ENCODE data around the gene FBXO39.
A peak's percentile ranks its signal among the peaks of the same experiment; 100 is the strongest.
"Not testable (repeated sequence)": the region's sequence is repeated elsewhere in the genome, so short reads cannot be mapped to it uniquely, and the experiment has no call there.

The FBXO39 gene

DNA sequence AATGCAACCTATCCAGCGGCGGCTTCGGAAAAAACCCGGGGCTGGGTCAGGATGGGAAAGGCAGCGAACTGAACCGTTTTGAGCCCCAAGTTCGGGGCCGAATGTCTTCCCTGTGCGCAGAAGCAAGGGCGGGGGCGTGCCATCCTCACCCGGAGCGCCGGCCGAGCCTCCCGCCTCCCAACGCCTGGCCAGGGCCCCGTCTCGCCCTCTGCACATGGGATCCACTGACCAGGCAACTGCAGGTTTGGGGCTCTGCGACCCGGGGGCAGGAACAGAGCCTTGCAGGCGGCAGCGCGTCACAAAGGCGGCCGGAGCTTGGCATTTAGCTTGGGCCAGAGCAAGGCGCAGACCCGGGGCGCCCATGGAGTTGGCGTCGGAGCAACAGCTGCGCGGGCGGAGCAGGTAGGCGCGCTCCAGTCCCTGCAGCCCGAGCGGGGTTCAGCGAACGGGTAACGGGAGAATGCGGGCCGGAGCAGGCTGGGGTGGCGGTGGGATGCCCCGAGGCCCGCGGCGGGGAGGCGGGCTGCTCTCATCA is at the start of gene FBXO39:
FBXO39 (plus strand) TSS at position 345 of the 535 bp plus-strand sequence. CDS start 3,654 bp downstream, outside the sequence.
- DNase-seq, result no peak

DNA sequence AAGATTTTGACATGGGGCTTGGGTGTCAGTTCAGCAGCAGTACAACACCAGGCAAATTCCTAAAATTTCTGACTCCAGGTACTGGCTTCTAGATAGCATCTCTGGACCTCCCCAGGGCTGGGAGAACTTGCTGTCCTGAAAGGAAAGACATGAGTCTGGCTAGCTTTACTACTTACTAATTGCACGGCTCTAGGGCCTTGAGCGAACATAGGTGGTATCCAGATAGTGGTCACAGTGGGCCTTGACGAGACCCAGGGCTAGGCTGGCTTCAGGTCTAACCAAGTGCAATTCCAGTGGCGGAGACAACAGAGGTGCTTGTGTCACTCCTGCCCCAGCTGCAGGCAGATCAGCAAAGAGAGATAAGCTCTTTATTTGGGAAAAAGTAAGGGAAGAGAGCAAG is 46.5 kb upstream of the FBXO39 start:
- no peak for DNase-seq

DNA sequence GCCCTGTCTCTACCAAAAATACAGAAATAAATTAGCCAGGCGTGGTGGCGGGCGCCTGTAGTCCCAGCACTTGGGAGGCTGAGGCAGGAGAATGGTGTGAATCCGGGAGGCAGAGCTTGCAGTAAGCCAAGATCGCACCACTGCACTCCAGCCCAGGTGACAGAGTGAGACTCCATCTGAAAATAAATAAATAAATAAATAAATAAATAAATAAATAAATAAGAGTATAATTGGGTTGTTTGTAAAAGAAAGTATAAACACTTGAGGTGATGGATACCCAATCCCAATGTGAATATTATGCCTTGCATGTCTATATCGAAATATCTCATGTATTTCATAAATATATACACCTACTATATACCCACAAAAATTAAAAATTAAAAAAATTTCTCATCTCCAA is 29.4 kb upstream of the FBXO39 start:
- DNase-seq, result not testable (repeated sequence)

DNA sequence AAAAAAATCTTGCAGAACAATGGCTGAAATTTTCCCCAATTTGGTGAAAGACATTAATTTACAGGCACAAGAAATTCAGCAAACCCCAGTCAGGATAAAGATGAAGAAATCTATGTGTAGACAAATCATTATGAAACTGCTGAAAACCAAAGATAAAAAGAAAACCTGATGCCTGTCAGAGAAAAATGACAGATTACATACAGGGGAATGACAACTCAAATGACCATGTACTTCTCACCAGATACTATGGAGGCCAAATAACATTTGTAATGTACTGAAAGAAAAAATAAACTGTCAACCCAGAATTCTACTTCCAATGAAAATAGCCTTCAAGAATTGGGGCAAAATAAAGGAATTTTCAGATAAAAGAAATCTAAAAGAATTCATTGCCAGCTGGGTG is 27.4 kb upstream of the FBXO39 start:
- no peak for DNase-seq

DNA sequence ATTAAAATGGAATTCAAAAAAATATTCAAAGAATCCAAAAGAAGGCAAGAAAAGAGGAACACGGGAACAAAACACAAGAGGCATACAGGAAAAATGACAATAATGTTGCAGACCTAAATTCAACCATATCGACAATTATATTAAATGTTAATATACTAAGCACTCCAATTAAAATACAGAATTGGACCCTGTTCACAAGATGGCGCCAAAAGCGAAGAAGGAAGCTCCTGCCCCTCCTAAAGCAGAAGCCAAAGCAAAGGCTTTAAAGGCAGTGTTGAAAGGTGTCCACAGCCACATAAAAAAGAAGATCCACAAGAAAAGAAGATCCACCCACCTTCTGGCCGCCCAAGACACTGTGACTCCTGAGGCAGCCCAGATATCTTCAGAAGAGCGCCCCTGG is 26.5 kb upstream of the FBXO39 start:
- no peak for DNase-seq

DNA sequence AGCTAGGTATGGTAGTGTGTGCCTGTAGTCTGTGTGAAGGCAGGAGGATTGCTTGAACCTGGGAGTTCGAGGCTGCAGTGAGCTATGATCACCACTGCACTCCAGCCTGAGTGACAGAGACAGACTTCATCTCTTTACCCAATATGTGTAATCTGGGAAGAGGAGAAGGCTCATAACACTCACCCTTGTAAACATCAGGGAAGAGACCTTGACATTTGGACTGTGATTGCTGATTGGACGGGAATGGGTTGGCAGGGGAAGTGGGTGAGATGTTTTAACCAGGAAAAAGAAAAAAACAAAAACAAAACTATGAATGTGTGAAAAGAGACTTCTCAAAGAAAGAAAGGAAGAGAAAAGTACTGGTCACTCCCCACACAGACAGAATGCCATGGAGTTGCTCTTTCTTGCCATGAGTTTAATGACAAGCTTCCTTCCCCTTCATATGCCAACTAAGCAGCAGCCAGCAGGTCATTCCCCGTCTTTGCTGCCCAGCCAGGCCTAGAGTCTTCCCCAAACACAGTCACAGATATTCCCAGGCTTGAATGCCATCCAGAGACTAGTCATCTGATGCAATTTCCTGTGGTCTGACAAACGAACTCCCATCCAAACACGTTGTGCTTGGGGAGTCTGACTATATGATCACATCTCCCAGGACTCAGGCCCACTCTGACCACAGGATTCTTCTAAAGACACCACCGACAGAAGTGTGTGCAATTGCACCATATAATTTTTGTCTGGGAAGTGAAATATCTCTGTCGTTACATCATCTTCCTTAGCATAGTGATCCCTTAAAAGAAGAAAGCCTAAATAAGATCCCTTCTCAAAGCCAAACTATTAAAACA is 23.7 kb upstream of the FBXO39 start:
- no peak for DNase-seq

DNA sequence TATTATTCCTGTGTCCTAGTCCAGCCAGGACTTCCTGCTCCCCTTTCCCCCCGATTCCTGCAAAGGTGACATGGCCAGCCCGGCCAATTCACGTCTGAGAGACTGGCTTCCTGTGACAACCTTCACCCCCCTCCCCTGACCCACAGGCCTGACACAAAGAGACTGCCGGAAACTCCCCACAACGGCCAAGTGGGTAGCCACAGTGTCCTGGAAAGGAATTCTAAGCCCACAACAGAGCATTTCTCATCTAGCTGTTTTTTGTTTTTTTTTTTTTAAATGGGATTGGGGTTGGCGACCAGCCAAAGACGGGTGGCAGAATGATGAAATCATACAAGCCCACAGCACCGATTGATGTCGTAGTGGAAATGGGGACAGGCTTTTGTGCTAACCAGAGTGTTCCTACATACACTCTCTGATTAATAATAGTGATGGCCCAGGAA is 23.0 kb upstream of the FBXO39 start:
- peak in 1 of 2 donors; percentile 47 for DNase-seq

DNA sequence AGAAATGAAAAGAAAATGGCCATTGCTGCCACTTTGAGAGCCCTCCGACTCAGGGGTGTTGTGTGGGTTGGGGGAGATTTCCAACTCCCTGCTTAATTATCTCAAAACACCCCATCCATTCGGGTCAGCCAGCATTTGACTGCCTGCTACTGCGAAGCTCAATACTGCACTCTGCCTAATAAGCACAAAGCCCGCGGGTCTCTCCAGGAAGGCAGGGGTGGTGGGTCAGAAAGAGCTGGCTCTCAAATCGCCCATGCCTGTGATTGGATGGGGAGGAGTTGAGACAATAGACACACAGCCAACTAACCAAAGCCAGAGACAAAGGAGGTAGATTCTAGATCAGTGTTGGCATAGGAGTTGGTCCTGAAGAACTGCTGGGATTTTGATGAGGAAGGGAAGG is 22.5 kb upstream of the FBXO39 start:
- DNase-seq, result no peak

DNA sequence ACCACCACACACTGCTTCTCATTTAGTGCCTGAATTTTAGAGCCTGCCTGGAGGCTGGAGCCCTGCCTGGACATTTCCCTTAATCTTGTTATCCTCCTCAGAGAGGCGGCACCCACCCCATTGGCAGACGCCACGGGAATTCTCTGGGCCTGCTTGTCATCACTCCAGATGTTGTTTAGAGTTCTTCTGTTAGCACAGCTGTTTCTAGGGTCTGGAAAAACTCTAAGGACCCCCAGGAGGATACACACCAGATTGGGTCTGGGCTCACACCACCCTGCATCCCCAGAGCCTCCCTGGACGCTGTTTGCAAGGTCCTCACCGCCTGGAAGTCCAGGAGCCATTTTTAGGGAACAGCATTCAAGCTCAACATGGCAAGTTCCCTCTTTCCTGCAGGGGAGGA is 20.7 kb upstream of the FBXO39 start:
- no peak for DNase-seq

DNA sequence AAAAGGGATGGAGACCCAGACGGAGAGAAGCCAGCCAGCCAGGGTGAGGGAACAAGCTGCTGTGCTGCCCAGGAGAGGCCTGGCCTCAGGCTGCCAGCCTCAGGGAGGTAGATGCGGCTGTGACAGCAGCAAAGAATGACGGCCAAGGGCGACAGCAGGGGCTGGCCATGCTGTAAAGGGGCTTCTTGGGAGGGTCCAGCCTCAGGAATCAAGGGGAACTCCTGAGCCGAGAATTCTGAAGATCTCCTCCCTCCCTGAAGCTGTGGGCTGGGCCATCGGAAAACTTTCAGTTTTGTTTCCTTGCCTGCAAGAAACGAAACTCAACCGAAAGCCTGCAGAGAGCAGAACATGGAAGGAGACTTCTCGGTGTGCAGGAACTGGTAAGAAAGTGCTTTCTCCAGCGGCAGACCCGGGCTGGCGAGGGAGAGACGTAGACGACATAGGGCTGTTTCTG is 20.3 kb upstream of the FBXO39 start, which contains the start of gene XAF1:
XAF1 (plus strand) TSS at position 316 of the 454 bp plus-strand sequence; CDS start at position 349, 33 bp downstream.
- DNase-seq, result peak; percentile 37 to 48

DNA sequence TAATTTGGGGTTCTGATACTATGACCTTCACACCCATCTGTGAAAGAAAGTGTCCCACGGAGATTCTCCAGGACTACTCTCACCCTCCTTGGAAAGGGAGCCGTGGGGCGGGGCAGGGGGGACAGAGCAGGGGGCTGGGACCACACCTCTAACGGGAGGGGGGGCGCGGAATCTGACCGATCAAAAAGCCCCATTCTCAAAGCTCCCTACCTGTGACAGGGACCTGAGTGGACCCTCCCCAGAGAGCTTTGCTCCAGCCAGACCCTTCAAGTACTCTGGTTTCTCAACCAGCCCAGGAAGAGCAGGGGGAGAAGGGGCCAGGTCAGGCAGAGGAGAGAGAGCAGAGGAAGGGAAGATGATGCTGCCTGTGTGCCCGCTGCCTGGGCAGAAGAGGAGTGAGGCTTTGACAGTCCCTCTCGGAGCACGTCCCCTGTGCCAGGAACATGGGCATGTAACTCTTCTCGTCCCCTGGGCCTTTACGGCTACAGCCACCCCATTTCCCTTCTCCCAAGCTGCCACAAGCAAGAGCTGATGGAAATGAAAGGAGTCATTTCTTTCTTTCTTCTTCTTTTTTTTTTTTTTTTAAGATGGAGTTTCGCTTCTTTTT is 19.5 kb upstream of the FBXO39 start:
- no peak for DNase-seq

DNA sequence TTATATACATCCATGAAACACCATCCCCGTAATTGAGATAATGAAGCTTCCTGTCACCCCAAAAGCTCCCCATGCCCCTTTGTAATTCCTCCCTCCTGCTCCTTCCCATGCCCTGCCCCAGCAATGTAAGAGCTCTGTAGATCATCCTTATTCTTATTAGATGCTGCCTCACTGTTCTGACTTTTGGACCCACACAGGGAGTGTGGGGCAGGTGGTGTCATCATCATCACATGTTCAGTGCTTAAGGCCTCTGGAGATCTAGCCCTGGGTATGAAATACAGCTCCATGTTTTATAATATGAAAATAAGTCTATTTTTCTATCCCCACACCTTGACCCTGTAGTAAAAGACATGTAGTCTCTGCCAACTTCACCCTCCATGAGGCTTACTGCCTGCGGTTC is 18.3 kb upstream of the FBXO39 start:
- no peak for DNase-seq

DNA sequence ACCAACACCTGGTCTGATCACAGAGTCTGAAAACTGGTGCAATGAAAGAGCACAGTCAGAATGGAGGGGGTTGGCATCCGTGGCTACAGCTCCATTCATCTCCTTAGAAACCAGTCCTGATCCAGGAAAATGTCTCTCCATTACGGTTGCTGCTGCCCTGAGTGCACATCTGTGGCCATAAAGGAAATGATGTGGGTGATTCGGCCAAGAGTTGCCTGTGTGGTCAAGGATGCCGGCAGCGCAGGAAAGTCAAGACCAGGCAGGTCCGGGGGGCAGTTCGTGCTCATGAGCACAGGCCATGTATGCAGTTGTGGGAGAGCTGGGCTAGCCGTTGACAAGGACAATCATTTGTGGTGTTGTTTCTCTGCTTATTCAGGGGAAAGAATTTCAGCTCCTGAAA is 14.2 kb upstream of the FBXO39 start:
- DNase-seq, result no peak

DNA sequence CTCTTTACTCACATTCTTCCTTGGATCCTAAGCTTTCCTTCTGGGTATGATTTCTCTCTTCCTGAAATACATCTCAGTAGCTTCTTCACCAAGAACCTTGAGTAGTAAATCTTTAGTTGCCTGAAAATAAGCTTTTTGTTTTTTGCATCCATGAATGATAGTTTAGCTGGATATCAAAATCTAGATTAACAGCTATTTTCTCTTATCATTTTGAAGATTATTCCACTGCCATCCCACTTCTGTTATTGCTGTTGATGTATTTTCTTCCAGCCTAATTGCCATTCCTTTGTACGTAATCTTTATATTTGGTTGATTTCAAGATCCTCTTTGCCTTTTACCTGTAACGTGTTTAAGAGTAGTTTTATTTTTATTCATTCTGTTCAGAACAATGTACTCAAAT is 7.6 kb upstream of the FBXO39 start:
- DNase-seq, result no peak

DNA sequence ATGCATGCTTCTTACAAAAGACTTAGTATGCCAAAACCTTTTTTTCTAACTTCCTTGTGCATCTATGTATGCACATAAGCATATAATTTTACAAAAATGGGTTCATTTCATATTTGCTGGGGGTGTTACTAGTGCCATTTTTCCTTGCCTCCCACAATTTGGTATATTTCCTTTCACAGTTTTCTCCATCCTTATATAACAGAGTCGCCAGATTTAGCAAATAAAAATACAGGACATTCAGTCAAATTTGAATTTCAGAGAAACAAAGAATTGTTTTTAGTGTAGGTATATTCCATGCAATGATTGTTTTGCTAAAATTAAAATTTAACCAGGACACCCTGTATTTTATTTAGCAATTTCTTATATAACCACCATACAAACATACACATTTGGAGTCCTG is 4.0 kb upstream of the FBXO39 start:
- DNase-seq, result no peak

DNA sequence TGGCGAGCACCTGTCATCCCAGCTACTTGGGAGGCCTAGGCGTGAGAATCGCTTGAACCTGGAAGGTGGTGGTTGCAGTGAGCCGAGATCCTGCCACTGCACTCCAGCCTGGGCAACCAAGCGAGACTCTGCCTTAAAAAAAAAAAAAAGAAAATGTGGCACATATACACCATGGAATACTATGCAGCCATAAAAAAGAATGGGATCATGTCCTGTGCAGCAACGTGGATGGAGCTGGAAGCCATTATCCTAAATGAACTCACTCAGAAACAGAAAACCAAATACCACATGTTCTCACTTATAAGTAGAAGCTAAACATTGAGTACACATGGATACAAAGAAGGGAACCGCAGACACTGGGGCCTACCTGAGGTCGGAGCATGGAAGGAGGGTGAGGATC is 1.1 kb upstream of the FBXO39 start:
- not testable (repeated sequence) for DNase-seq

DNA sequence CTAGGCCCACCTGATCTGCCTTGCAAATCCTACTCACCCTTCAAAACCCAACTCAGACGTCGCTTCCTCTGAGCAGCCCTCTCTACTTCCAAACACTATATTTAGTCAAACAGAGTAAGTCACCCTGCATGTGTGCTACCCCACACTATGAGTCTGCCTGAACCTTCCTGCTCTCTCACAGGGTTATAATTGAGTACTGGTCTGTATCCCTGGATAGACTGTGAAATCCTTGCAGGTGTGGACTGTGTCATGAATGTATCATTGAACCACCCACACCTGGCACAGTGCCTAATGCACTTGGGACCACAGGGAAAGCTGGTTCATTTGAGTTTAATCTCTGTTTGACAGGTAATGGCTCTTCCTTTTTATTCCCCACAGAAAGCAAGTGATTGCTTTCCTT is 3.4 kb downstream of the FBXO39 start:
- no peak for DNase-seq

DNA sequence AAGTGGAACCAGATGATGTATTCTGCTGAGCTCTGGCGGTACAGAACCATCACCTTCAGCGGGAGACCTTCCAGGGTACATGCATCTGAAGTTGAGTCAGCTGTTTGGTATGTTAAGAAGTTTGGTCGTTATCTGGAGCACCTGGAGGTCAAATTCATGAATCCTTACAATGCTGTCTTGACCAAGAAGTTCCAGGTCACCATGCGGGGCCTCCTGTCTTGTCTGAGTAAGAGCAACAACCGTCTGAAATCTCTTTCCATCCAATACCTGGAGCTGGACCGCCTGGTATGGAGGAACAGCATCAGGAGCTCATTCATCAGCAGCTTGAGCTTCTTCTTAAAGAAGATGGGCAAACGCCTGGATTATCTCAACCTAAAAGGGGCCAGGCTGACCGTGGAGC is 4.0 kb downstream of the FBXO39 start:
- no peak for DNase-seq

DNA sequence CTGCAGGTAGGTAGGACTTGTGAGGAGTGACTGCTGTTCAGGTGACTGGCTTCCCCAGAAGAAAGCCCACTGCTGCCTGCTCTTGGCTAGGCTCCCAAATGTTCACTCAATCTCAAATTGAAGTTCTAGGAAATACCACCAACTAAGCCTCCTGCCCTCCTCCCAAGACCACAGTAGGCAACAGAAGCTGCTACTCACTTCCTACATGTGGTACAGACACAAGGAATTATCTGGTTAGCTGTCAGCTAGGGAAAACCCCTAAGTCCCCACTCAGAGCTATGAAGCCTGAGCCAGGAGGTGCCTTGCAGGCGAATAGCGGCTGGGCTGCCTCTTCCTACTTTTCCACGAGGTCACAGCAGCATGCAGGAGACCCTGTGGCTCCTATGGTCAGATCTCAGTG is 4.9 kb downstream of the FBXO39 start:
- no peak for DNase-seq

DNA sequence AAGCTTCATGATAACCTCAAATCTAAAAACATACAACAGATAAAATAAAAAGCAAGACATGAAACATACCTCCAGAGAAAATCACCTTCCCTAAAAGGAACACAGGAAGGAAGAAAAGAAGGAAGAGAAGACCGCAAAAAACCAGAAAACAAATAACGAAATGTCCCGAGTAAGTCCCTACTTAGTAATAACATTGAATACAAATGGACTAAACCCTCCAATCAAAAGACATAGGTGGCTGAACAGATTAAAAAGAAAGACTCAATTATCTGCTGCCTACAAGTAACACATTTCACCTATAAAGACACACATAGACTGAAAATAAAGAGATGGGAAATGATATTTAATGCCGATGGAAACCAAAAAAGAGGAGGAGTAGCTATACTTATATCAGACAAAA is 6.2 kb downstream of the FBXO39 start:
- DNase-seq, result no peak

DNA sequence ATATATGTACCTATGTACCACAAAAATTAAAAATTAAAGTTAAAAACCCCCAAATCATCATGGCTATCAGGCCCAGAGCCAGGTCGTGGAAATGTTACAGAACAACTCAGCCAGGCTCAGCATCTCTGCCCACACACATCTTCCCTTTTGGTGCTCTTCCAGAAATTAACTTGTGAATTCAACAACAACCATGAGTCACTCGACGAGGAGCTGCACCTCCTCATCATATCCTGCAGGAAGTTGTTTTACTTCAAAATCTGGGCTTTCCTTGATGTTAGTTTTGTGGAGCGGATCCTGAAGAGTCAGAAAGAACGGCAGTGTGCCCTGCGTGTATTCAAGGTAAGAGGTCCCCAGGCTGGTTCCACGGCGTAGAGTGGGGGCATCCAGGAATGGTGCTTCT is 10.6 kb downstream of the FBXO39 start:
- DNase-seq, result no peak

DNA sequence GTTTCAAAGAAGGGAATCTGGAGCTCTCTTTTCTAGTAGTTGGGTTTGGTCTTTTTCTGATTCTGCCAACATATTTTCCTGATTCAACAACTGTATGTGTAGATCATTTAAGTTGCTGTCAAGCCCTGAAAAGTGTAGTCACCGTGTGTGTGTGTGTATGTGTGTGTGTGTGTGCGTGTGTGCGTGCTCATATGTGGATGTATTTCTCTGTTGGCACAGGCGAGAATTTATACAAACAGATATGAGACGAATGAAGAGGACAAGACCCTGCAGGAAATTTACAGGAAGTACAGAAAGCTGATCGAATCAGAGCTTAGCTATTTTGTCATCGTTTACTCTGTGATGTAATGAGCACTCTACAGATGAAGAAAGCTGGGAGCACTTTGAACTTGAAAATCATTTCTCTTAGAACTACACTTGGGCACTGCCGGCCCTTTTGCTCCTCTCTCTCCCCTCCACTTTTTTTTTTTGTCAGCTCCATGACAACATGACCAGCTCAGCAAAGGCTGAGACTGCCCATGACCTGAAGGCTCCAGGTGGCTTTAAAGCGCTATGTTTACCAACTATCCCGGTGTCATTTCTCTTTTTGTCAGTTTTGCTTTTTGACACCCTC is 11.2 kb downstream of the FBXO39 start:
- DNase-seq, result no peak

DNA sequence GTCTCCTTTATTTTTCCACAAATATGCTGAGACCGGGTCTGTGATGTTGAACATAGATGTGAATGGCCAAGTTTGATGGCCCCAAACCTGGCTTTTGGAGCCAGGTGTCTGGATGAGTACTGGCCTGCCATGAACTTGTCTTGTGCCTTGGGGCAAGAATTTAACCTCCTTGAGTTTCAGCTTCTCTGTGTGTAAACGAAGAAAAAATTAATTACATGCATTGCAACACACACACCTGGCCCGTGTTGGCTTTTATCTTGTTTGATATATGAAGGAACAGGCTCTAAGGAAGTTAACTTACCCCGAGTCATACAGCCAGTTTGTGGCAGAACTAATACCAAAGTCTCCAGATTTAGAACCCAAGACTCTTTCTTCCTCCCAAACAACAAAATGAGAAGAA is 13.1 kb downstream of the FBXO39 start:
- DNase-seq, result no peak

Data from stimulated activated CD4-positive, alpha-beta T cell treated with anti-CD3 and anti-CD28 coated beads, Interleukin-2, amount 100 ng/mL, for 24 hours (primary cell).